ENCODE results near the gene NPAS4.
A peak's percentile ranks its signal among the peaks of the same experiment; 100 is the strongest.
"Not testable (repeated sequence)": the region's sequence is repeated elsewhere in the genome, so short reads cannot be mapped to it uniquely, and the experiment has no call there.

NPAS4 gene

GRCh38 chr11:66420671-66421476, at the start of gene NPAS4:
Gene NPAS4 (plus strand): TSS chr11:66421035. CDS start chr11:66421180, 145 bp downstream.
- no peak for DNase-seq (ENCODE audit: low read depth)

- no peak for DNase-seq (ENCODE audit: low read depth)
These were observed 49.0 kb upstream of the NPAS4 start, which contains the start of gene SLC29A2 for GRCh38 chr11:66371627-66372415. Gene SLC29A2 (minus strand): TSS chr11:66371760. CDS start chr11:66371591, 169 bp downstream.

DNA sequence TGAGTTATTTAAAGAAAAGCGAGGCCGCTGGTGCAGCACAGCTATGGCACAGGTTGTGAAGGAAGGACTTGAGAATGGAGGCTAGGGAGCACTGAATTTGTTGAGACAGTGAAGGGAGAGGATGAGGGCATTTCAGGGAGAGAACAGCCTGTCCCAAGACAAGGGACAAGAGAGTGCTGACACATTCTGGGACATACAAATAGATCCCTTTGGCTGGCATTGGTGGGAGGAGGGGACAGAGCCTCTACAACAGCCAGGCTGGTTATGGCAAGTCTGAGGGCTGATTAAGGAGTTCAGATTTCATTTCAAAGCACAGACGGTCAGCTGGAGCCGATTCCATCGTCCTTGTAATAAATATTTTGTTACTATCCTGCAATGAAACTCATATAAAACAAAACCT, 47.6 kb upstream of the NPAS4 start:
- no peak for DNase-seq (ENCODE audit: low read depth)

DNA sequence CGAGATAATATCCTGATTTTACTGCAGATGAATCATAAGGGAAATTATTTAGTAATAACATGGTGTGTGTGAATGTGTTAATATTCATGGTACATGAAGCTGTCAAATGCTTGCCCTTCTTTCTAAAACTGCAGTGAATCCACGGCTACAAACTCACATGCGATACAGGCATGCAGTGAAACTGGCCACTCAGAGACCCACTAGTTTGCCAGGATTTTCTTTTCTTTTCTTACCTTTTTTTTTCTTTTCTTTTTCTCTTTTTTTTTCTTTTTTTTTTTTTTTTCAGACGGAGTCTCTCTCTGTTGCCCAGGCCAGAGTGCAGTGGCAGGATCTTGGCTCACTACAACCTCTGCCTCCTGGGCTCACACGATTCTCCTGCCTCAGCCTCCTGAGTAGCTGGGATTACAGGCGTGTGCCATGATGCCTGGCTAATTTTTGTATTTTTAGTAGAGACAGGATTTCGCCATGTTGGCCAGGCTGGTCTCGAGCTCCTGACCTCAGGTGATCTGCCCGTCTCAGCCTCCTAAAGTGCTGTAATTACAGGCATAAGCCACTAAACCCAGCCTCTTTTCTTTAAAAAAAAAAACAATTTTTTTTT, 47.0 kb upstream of the NPAS4 start:
- DNase-seq (ENCODE audit: low read depth) = not testable (repeated sequence)

DNA sequence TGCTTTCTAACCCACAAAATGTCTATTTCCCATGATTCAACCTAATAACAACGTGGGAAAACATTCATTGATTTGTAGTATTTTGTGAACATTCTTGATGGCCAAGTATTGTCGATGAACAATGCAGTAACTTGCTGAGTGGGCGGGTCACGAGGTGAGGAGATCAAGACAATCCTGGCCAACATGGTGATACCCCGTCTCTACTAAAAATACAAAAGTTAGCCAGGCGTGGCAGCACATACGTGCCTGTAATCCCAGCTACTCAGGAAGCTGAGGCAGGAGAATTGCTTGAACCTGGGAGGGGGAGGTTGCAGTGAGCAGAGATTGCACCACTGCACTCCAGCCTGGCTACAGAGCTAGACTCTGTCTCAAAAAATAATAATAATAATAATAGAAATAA, 40.6 kb upstream of the NPAS4 start:
- DNase-seq (ENCODE audit: low read depth) = not testable (repeated sequence)

GRCh38 chr11:66384316-66384715, 36.5 kb upstream of the NPAS4 start:
- DNase-seq (ENCODE audit: low read depth) = not testable (repeated sequence)

DNA sequence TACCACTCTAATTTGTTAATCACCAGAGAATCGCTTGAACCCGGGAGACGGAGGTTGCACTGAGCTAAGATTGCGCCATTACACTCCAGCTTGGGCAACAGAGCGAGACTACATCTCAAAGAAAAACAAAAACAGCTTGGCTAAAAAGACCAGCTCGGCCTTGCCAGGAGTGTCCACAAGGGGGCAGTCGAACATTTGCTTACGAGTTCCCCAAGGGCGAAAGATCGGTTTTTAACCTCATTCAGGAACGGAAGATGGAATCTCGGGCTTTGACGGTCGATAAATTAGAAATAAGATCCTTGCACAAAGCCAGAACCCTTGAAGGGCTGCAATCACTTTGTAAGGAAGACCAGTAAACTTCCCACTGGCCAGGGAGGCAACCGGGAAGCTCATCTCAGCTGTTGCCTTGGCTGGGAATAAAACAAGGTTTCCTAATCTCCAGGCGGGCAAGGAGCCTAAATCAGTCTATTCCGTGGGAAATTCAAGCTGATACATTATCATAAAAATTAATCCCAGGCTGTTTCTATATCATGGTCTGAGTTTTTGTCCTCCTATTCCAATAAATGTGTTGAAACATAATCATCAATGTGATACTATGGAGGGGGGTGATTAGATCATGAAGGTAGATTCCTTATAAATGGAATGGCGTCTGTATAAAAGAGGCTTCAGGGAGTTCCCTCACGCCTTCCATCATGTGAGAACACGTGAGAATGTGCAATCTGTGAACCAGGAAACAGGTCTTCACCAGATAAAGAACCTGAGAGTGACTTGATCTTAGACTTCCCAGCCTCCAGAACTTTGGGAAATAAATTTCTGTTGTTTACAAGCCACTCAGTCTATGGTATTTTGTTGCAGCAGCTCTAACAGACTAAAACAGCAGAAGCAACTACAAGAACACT, 34.4 kb upstream of the NPAS4 start:
- peak; percentile 45 for DNase-seq (ENCODE audit: low read depth)

- DNase-seq (ENCODE audit: low read depth) = no peak
These were observed 32.0 kb upstream of the NPAS4 start for GRCh38 chr11:66388780-66389386.

DNA sequence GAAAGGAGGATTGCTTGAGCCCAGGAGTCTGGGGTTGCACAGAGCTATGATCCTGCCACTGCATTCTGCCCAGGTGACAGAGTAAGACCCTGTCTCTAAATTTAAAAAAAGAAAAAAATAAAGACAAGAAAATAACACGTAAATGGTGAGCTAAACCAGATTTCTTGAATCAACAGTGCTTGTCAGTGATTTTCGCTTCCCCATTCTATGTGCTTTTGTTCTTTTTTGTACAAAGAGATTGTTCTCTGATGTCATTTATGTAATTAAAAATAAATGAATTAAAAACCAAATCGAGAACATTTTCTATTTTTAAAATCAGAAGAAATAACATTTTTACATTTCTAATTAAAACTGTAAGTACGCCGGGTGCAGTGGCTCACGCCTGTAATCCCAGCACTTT, 29.5 kb upstream of the NPAS4 start:
- DNase-seq (ENCODE audit: low read depth) = no peak

- no peak for DNase-seq (ENCODE audit: low read depth)
These were observed 26.9 kb upstream of the NPAS4 start for GRCh38 chr11:66393954-66394353.

- no peak for DNase-seq (ENCODE audit: low read depth)
These were observed 13.2 kb upstream of the NPAS4 start for GRCh38 chr11:66407651-66408050.

DNA sequence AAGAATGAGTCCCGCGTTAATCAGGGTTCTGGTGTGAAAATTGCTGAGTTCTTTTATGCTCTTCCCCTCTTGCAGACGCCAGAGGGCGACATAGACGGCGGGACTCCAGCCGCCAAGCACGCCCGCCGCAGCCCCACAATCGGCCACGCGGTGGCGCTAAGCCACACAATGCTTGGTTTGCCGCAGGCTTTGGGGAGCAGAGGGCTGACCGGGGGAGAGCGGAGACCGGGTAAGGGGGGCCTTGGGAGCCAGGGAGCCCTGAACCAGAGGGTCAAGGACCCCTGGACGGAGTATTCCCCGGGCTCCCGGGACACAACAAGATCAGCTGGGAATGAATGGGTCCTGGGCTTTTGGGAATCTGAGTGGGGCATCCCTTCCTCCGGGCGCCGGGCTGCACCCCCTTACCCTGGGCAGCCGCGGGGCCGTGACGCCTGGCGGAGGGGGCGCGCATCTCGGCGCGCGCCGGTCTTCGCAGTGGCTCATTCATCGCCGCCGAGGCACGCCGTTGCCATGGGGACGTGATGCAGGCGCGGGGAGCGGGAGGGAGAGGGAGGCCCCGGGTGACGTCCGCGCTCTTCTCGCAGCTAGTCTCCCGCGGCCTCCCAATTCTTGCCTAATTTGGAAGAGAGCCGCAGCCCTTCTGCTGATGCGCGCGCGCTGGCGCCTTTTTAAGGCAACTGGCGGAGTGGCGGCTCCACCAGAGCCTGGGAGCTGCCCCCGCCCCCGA, 12.2 kb upstream of the NPAS4 start:
- peak; percentile 43 for DNase-seq (ENCODE audit: low read depth)

- DNase-seq (ENCODE audit: low read depth) = no peak
These were observed 11.6 kb upstream of the NPAS4 start for GRCh38 chr11:66409226-66409625.

- no peak for DNase-seq (ENCODE audit: low read depth)
These were observed 10.6 kb upstream of the NPAS4 start for GRCh38 chr11:66410191-66410590.

- DNase-seq (ENCODE audit: low read depth) = no peak
These were observed 9.5 kb upstream of the NPAS4 start for GRCh38 chr11:66411323-66411722.

- no peak for DNase-seq (ENCODE audit: low read depth)
These were observed 8.7 kb upstream of the NPAS4 start for GRCh38 chr11:66412110-66412509.

DNA sequence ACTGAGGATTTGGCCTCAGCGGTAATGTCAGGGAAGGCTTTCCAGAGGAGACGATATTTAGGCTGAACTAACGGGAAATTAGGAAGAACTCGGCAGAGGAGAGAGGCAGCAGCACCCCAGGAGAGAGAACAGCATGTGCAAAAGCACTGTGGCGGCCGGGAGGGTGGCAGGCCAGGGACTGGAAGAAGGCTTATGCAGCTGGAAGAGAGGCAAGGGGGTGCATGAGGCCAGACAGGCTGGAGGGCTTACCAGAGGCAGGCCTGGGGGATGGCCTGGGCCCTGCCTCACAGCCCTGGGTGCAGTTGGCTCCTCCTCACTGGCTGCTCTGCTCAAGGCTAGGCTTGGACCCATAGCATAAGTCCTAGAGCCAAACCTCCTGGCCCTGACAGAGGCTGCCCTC, 7.7 kb upstream of the NPAS4 start:
- no peak for DNase-seq (ENCODE audit: low read depth)

- DNase-seq (ENCODE audit: low read depth) = no peak
These were observed 6.5 kb upstream of the NPAS4 start for GRCh38 chr11:66414120-66414934.

GRCh38 chr11:66415423-66415822, 5.4 kb upstream of the NPAS4 start:
- DNase-seq (ENCODE audit: low read depth) = no peak

DNA sequence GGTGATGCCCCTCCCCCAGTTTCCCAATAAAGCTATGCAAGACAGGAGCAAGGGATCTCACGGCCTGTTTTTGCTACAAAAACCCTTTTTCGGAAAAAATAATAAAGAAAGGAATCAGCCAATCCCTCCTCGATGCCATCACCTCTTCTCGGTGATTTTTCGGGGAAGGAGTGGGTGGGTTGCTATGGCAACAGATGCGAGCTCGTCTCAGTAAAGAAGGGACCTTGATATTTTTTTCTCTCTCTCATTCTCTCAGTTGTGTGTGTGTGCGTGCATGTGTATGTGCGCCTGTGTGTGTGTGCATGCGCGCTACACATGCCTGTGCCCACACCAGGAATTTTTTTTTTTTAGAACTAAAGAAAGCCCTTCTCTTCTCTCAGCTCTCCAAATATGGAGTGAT, 3.8 kb upstream of the NPAS4 start:
- no peak for DNase-seq (ENCODE audit: low read depth)
